Thoracic aorta (tissue), 2 donors: Measurements from ENCODE around the gene SOX5. TPM values are rescaled to one million over a fixed set of nuclear protein-coding genes. Genes with fewer than 3 reads are reported as not detected.

ENCODE experiments used
- ATAC-seq: fragments of 150-250 bp; one replicate; pipeline ENCODE4 v1.8.0; 2017; ENCODE audit warnings: low read depth; ENCODE audit not compliant: insufficient number of reproducible peaks, low FRiP score
- DNase-seq: peaks from one replicate; pipeline ENCODE4 v3.0.0-alpha.2; 2020; ENCODE audit warnings: low spot score
- H3K27ac ChIP-seq, 2 donors: fragments of 200-600 bp; sonication (generic); 1 replicate in 1 of 2; 2 replicates in 1 of 2; pipeline ENCODE4 v1.5.1; 2016; ENCODE audit warnings: mild to moderate bottlenecking in 2 of 2, moderate library complexity in 2 of 2
- H3K27me3 ChIP-seq: fragments of 200-600 bp; sonication (generic); replicated peaks from 2 replicates; pipeline ENCODE4 v1.6.0; 2016; ENCODE audit warnings: mild to moderate bottlenecking; ENCODE audit not compliant: insufficient read depth
- H3K36me3 ChIP-seq: fragments of 200-600 bp; sonication (generic); one replicate; pipeline ENCODE4 v1.5.1; 2016
- H3K4me1 ChIP-seq, 2 donors: fragments of 200-600 bp; sonication (generic); 1 replicate in 1 of 2; 2 replicates in 1 of 2; pipeline versions ENCODE4 v1.5.1 to v1.6.0; 2016; ENCODE audit warnings: low read depth in 2 of 2, mild to moderate bottlenecking in 1 of 2; ENCODE audit not compliant: control insufficient read depth in 1 of 2
- H3K4me3 ChIP-seq: fragments of 200-600 bp; sonication (generic); 2 replicates; pipeline ENCODE4 v1.5.1; 2016; ENCODE audit warnings: mild to moderate bottlenecking
- H3K9me3 ChIP-seq: fragments of 200-600 bp; sonication (generic); 2 replicates; pipeline ENCODE4 v1.5.1; 2016
- total RNA-seq, 2 donors: library from RNA; depleted of rRNA; stranded (reverse); fragments of >200 nt; gene quantifications; one replicate each; pipeline versions ENCODE4 v1.1.0 to v1.2.3, GENCODE V29; 2016
- TF ChIP-seq, protein P1 (sequence below): fragments of 200-600 bp; sonication (generic); IDR thresholded peaks from one replicate; pipeline ENCODE4 v1.5.1; 2019; ENCODE audit warnings: antibody characterized with exemption

The SOX5 gene
- total RNA-seq, 2 donors from 2014 or later = 36.8 to 37.0 TPM

DNA sequence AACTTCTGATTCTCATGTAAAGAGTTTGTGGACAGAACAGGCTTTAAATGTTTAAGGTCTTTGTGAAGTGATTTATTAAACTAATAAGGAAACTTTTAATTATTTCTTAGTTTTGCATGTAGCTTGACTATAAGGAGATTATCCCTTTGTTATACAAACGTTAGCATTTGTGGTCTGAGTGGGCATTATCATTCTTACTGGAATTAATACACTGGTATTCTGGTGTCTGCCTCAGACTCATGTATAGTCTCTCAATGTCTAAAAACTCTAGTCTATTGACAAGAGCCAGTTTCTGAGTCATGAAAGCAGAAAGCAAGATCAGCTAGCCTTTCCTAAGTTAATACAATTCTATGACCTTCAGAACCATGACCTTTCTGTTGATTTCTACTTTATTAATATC is 51.3 kb downstream of the SOX5 start:
- Histone ChIP-seq H3K27me3 (no peaks in the 10 kb centered on the region), H3K27ac (no peak overlapping the region), H3K36me3 (no peaks in the 10 kb centered on the region), H3K9me3 (peaks cover 3% of the 10 kb centered on the region), H3K4me3 (no peak overlapping the region), H3K4me1 (no peaks in the 10 kb centered on the region)
- TF ChIP-seq, protein P1, sequence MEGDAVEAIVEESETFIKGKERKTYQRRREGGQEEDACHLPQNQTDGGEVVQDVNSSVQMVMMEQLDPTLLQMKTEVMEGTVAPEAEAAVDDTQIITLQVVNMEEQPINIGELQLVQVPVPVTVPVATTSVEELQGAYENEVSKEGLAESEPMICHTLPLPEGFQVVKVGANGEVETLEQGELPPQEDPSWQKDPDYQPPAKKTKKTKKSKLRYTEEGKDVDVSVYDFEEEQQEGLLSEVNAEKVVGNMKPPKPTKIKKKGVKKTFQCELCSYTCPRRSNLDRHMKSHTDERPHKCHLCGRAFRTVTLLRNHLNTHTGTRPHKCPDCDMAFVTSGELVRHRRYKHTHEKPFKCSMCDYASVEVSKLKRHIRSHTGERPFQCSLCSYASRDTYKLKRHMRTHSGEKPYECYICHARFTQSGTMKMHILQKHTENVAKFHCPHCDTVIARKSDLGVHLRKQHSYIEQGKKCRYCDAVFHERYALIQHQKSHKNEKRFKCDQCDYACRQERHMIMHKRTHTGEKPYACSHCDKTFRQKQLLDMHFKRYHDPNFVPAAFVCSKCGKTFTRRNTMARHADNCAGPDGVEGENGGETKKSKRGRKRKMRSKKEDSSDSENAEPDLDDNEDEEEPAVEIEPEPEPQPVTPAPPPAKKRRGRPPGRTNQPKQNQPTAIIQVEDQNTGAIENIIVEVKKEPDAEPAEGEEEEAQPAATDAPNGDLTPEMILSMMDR = no peak
- ATAC-seq = no peak
- DNase-seq = no peak

DNA sequence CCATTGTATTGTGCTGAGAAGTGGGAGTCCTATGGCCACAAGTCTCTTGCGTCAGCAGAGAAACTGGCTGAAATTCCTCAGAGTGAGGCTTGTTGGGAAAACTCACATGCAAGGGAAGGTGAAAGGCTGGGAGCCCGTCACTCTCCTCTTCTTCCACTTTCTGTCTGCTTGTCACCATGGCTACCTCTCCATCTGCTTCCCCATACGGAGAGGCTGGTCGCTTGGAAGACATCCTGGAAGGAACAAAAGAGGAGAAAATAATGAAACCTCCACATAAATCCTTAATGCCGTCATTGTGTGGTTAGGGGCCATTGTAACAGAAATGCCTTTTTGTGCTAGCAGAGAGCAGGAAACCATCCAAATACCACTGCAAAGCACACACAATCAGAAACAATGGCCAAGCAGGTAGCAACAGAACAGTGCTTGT is 53.7 kb downstream of the SOX5 start:
- H3K27me3 ChIP-seq = no peaks in the 10 kb centered on the region
- no peak overlapping the region for H3K4me3 ChIP-seq
- no peaks in the 10 kb centered on the region for H3K36me3 ChIP-seq
- H3K4me1 ChIP-seq = no peaks in the 10 kb centered on the region
- no peaks in the 10 kb centered on the region for H3K9me3 ChIP-seq
- no peak overlapping the region for H3K27ac ChIP-seq
- DNase-seq (no peak), ATAC-seq (no peak)
- TF ChIP-seq, protein P1 = no peak

DNA sequence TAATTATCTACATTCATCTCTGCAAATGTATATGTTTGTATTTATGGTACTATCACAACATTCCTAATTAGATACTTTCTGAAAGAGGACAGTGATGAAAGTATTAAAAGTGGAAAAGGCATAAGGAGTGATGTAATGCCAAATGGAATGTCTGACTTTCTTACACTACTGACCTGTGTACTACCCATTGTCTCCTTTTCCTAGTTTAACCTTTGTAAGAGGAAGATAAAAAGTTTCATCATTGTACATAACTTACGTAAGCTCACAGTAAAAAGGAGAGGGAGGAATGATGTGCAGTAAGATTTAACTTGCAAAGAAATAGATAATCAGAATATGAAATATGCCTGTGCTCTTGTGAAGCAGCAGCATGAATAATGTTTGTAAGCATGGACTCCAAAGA is 55.9 kb downstream of the SOX5 start:
- H3K4me3 ChIP-seq = no peak overlapping the region
- H3K4me1 ChIP-seq = no peaks in the 10 kb centered on the region
- ATAC-seq (no peak), DNase-seq (no peak)
- no peaks in the 10 kb centered on the region for H3K27me3 ChIP-seq
- no peaks in the 10 kb centered on the region for H3K9me3 ChIP-seq
- TF ChIP-seq, protein P1 = no peak
- no peaks in the 10 kb centered on the region for H3K36me3 ChIP-seq
- no peak overlapping the region for H3K27ac ChIP-seq

DNA sequence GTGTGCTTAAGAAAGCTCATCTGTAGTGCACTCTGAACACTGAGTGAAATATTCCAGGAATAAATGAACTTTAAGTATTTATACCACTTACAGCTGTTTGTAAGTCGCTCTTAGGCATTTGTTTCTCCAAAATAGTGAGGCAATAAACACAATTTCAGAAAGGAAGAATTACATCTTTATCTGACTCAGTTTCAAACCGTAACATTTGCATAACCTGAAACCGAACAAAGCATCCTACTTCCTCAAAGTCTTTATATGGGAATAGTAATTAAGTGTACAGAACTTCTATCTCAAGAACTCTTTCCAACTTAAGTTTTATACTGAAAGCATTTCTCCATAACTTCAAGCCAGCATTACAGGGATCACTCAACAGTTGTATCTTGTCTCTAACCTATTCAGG is 58.4 kb downstream of the SOX5 start:
- DNase-seq (no peak), ATAC-seq (no peak)
- Histone ChIP-seq H3K4me1 (no peaks in the 10 kb centered on the region), H3K4me3 (no peak overlapping the region), H3K9me3 (no peaks in the 10 kb centered on the region), H3K27ac (no peak overlapping the region), H3K27me3 (no peaks in the 10 kb centered on the region), H3K36me3 (no peaks in the 10 kb centered on the region)
- TF ChIP-seq, protein P1 = no peak

DNA sequence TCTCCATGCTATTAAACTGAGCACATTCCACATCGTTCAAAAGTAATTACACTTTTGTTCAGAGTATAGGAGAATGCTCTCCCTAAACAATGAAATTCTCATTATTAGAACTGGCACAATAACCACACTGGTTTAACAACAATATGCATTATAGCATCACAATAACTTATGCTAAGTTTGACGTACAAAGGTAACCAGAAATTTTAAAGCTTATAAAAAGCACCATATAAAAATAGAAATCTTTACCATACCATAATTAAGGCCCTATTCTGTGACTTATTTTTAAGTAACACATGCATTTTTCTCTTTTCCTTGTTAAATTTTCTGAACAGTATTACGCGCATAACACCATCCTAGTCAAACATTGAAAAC is 60.4 kb downstream of the SOX5 start:
- H3K27me3 ChIP-seq = no peaks in the 10 kb centered on the region

More for the DNA sequence above, 60.4 kb downstream of the SOX5 start:
- Histone ChIP-seq H3K36me3 (no peaks in the 10 kb centered on the region), H3K4me3 (no peak overlapping the region), H3K27ac (no peak overlapping the region), H3K9me3 (no peaks in the 10 kb centered on the region), H3K4me1 (no peaks in the 10 kb centered on the region)
- no peak for ATAC-seq
- no peak for DNase-seq
- TF ChIP-seq, protein P1 = no peak
